Upper lobe of left lung (tissue), 4 donors: ENCODE measurements around the gene RAB11A.

Source experiments
- CTCF ChIP-seq, 6 experiments: fragments of 450-650 bp in 4 of 6; fragments of 200-600 bp in 2 of 6; sonication (generic) in 2 of 6; IDR thresholded peaks; one replicate each; pipeline ENCODE4 v1.5.1; 2016 to 2019; ENCODE audit warnings: antibody characterized with exemption in 6 of 6
- EP300 ChIP-seq, 4 donors: sonication (generic); formaldehyde crosslinking; IDR thresholded peaks; one replicate each; pipeline ENCODE4 v1.5.1; 2017; ENCODE audit warnings: antibody characterized with exemption in 4 of 4, control low read depth in 2 of 4
- POLR2AphosphoS5 ChIP-seq, 2 donors: sonication (generic); formaldehyde crosslinking; IDR thresholded peaks; one replicate each; pipeline ENCODE4 v1.5.1; 2017; ENCODE audit warnings: antibody characterized with exemption in 2 of 2

GRCh38 chr15:65881766-65882434, 12.6 kb downstream of the RAB11A start:
- TF ChIP-seq CTCF (IDR thresholded peaks at IDR 0.05) (no peak), EP300 (IDR thresholded peaks at IDR 0.05) (no peak), POLR2AphosphoS5 (IDR thresholded peaks at IDR 0.05) (no peak)
